Measurements from ENCODE around the gene PLCH1.

The PLCH1 gene

DNA sequence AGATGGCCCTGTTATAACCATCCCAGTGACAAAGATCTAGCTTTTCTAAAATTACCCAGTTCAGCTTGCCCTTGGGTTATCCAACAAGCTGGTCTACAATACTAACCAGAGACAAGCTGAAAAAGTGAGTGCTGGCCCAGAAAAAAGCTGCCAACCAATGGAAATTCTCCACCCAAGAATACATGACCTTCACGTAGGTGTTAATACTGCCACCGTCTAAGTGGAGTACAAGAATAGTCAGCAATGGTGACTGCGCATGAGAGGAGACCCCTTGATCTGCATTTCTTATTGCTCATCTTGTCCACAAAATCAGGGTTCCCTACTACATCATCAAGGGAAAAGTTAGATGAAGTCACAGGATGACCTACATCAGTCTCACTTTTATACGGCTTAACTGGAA is 15.8 kb upstream of the PLCH1 start:
- no peak for DNase-seq (ENCODE audit: low read depth)
- TF ChIP-seq, protein P1, sequence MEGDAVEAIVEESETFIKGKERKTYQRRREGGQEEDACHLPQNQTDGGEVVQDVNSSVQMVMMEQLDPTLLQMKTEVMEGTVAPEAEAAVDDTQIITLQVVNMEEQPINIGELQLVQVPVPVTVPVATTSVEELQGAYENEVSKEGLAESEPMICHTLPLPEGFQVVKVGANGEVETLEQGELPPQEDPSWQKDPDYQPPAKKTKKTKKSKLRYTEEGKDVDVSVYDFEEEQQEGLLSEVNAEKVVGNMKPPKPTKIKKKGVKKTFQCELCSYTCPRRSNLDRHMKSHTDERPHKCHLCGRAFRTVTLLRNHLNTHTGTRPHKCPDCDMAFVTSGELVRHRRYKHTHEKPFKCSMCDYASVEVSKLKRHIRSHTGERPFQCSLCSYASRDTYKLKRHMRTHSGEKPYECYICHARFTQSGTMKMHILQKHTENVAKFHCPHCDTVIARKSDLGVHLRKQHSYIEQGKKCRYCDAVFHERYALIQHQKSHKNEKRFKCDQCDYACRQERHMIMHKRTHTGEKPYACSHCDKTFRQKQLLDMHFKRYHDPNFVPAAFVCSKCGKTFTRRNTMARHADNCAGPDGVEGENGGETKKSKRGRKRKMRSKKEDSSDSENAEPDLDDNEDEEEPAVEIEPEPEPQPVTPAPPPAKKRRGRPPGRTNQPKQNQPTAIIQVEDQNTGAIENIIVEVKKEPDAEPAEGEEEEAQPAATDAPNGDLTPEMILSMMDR (IDR thresholded peaks at IDR 0.05; ENCODE audit: control insufficient read depth, extremely low read depth, insufficient read depth), result no peak
- no peak overlapping the region for H3K4me3 ChIP-seq (ENCODE audit: low read depth, low read length)

DNA sequence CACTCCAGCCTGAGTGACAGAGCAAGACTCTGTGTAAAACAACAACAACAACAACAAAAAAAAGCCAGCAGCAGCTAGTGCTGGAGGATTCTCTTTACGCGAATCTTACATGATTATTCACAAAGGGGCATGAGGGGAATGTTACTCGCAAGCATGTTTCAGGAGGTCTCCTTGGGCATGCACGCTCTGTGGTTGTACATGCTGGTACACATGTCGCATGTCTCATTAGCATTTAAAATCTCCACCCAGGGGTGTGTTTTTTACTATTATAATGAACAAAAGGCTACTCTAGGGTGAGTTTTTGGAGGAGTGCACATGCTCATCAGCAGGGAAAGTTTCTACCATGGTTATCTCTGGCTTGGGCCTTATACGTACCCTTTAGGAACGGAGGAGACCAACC is 12.7 kb upstream of the PLCH1 start:
- no peak overlapping the region for H3K4me3 ChIP-seq (ENCODE audit: low read depth, low read length)
- DNase-seq (ENCODE audit: low read depth), result no peak
- TF ChIP-seq, protein P1 (IDR thresholded peaks at IDR 0.05; ENCODE audit: control insufficient read depth, extremely low read depth, insufficient read depth), result no peak

DNA sequence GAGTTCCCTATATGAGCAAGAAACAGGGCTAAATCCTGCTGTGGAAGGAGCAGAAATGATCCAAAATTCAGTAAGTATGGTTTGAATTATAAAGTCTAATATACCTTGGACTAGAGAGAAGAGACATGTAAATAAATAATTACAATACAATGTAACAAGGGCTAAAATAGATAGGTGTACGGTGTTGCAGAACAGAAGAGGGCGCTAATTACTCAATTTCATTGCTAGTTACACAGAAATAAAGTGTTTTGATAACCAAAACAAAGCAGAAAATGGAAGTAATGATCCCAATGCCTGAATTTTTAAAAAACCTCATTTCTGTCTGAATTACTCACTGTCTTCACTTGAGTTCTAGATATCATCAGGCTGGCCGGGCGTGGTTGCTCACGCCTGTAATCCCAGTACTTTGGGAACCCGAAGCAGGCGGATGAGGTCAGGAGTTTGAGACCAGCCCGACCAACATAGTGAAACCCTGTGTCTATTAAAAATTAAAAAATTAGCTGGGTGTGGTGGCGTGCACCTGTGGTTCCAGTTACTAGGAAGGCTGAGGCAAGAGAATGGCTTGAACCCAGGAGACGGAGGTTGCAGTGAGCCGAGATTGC is 8.3 kb upstream of the PLCH1 start:
- H3K4me3 ChIP-seq (ENCODE audit: low read depth, low read length), result no peak overlapping the region
- no peak for DNase-seq (ENCODE audit: low read depth)
- TF ChIP-seq, protein P1 (IDR thresholded peaks at IDR 0.05; ENCODE audit: control insufficient read depth, extremely low read depth, insufficient read depth), result peak; percentile 71

DNA sequence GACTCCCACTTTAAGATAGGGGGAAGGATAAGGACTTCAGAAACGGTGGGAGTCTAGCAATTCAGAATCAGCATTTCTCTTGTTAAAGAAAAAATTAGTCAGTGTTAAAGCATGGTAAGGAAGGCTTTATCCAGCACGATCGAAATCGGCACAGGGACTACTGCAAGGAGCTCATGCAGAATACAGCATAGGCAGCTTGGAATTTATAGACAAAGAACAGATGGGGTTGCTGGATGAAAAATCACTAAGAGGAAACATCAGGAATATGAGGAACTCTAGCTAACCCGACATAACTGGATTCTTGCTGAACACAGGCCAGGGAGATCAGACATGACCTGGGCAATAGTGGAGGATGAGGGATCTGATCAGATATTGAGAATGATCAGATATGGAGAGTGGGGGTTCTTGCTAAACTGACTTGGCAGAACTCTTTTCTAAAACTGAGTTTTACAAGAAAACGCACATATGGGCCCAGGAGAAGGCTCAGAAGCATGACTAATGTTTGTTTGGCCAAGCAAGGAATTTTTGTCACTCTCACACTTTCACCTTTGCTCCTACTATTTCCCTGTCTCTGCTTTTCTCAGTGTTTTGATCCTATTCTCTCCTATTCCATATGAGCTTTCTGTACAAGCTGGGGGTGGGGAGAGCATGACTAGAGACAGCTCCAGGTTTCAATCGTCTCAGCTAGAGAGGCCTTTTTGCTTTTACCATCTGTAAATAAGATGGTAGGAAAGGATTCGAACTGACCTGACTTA is 3.9 kb upstream of the PLCH1 start:
- DNase-seq (ENCODE audit: low read depth), result no peak
- TF ChIP-seq, protein P1 (IDR thresholded peaks at IDR 0.05; ENCODE audit: control insufficient read depth, extremely low read depth, insufficient read depth), result no peak
- H3K4me3 ChIP-seq (ENCODE audit: low read depth, low read length), result no peak overlapping the region

DNA sequence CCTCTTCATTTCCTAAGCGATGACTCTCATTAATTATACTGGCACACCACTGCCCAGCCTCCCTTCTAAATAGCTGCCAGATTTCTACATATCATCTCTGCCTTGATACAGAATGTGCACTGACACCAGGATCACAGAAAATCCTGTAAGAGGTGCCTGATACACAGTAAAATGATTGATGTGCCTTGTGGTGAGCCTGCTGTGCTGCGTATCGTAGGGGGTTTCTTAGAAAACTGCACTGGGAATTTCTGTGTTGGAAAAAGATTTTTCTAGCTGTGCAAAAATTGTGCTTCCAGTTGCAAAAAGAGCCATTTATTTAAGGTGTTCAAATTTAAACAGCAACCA is 3.0 kb upstream of the PLCH1 start:
- TF ChIP-seq, protein P1 (IDR thresholded peaks at IDR 0.05; ENCODE audit: control insufficient read depth, extremely low read depth, insufficient read depth), result no peak
- no peak overlapping the region for H3K4me3 ChIP-seq (ENCODE audit: low read depth, low read length)
- no peak for DNase-seq (ENCODE audit: low read depth)

DNA sequence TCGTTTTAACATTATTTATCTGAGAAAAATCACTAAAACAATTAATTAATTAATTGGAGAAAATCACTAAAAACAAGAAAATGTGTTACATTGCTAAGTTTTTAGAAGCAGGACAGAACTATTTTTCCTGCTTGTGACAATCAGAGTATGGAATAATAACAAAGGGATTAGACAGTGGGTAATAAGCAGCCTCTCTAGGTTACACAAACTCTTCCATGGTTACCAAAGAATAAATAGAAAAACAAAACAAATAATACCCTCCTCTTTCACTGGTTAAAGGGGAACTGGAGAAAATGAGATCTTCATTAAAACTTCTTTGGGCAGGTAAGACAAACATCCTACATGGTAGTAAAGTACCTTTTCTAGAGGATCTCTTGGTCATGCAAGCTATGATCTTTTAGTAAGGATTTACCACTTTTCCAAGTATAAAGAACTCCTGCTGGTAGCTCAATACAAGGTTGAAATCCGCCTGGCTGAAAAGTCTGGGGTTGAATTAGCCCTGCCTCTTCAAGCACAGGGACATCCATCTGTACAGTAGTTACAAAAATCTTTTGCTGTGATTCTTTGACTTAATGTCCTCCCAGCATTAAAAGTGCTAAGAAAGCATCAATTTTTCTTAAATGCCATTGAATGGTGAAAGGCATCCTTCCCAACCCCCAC is 2.5 kb upstream of the PLCH1 start:
- no peak for DNase-seq (ENCODE audit: low read depth)

More for the DNA sequence above, 2.5 kb upstream of the PLCH1 start:
- no peak overlapping the region for H3K4me3 ChIP-seq (ENCODE audit: low read depth, low read length)
- TF ChIP-seq, protein P1 (IDR thresholded peaks at IDR 0.05; ENCODE audit: control insufficient read depth, extremely low read depth, insufficient read depth), result no peak
